Left renal pelvis (tissue), 4 donors: ENCODE measurements around the gene ANGEL1. TPM values are rescaled to one million over a fixed set of nuclear protein-coding genes. Genes with fewer than 3 reads are reported as not detected.
A peak's percentile ranks its signal among the peaks of the same experiment; 100 is the strongest.

ENCODE experiments used
- DNase-seq, 4 donors: peaks; one replicate each; pipeline ENCODE4 v3.0.0-alpha.2; 2013; ENCODE audit warnings: low read depth in 4 of 4, low spot score in 3 of 4
- polyA plus RNA-seq, 4 donors: library from polyadenylated mRNA; unstranded; fragments of 120-200 nt; gene quantifications; one replicate each; pipeline ENCODE4 v1.2.1, GENCODE V29; 2013; ENCODE audit not compliant: insufficient read length in 4 of 4

ANGEL1 gene
- polyA plus RNA-seq, 4 donors: 17.4 to 38.7 (median 23.4) TPM

- DNase-seq: no peak
Measured at GRCh38 chr14:76820700-76821099, 8.0 kb upstream of the ANGEL1 start.

GRCh38 chr14:76814726-76815645, 2.3 kb upstream of the ANGEL1 start:
- DNase-seq: no peak

- no peak for DNase-seq
Measured at GRCh38 chr14:76812093-76812421, 625 bp downstream of the ANGEL1 start.

- DNase-seq: no peak
Measured at GRCh38 chr14:76811561-76811960, 1.1 kb downstream of the ANGEL1 start.

- no peak for DNase-seq
Measured at GRCh38 chr14:76810953-76811400, 1.7 kb downstream of the ANGEL1 start.

- no peak for DNase-seq
Measured at GRCh38 chr14:76810525-76810924, 2.2 kb downstream of the ANGEL1 start.

- no peak for DNase-seq
Measured at GRCh38 chr14:76808990-76809389, 3.7 kb downstream of the ANGEL1 start.

- DNase-seq: no peak
Measured at GRCh38 chr14:76808011-76808410, 4.7 kb downstream of the ANGEL1 start.

- DNase-seq: no peak
Measured at GRCh38 chr14:76806446-76806845, 6.2 kb downstream of the ANGEL1 start.

GRCh38 chr14:76793956-76794355, 18.7 kb downstream of the ANGEL1 start:
- DNase-seq: no peak

GRCh38 chr14:76793324-76793723, 19.4 kb downstream of the ANGEL1 start:
- DNase-seq: no peak

GRCh38 chr14:76792422-76792821, 20.3 kb downstream of the ANGEL1 start:
- DNase-seq: no peak

GRCh38 chr14:76786601-76787000, 26.1 kb downstream of the ANGEL1 start:
- no peak for DNase-seq

GRCh38 chr14:76784881-76785280, 27.8 kb downstream of the ANGEL1 start:
- DNase-seq: peak in 2 of 4 donors; percentile 57 to 58

GRCh38 chr14:76784266-76784874, 28.3 kb downstream of the ANGEL1 start:
- DNase-seq: no peak

- DNase-seq: no peak
Measured at GRCh38 chr14:76782885-76783566, 29.7 kb downstream of the ANGEL1 start.

GRCh38 chr14:76782115-76782884, 30.4 kb downstream of the ANGEL1 start:
- DNase-seq: no peak

- DNase-seq: no peak
Measured at GRCh38 chr14:76781648-76782051, 31.0 kb downstream of the ANGEL1 start.

- no peak for DNase-seq
Measured at GRCh38 chr14:76780875-76781647, 31.6 kb downstream of the ANGEL1 start.

- no peak for DNase-seq
Measured at GRCh38 chr14:76780360-76780759, 32.3 kb downstream of the ANGEL1 start.
